Glutamatergic neuron (in vitro differentiated cells): ENCODE results near the gene AUTS2. TPM values are rescaled to one million over a fixed set of nuclear protein-coding genes. Genes with fewer than 3 reads are reported as not detected.

Experiments
- DNase-seq: peaks from one replicate; pipeline ENCODE4 v3.0.0; 2022
- H3K27ac Mint-ChIP-seq: one replicate; pipeline ENCODE4 v1.8.0; 2020; ENCODE audit warnings: mild to moderate bottlenecking, mixed read lengths, inconsistent platforms; ENCODE audit not compliant: unreplicated experiment
- H3K27me3 Mint-ChIP-seq: one replicate; pipeline ENCODE4 v1.8.0; 2020; ENCODE audit warnings: mild to moderate bottlenecking, moderate library complexity, mixed read lengths, inconsistent platforms; ENCODE audit not compliant: unreplicated experiment
- H3K36me3 Mint-ChIP-seq: one replicate; pipeline ENCODE4 v1.8.0; 2020; ENCODE audit warnings: mild to moderate bottlenecking, mixed read lengths, inconsistent platforms; ENCODE audit not compliant: unreplicated experiment
- H3K4me1 Mint-ChIP-seq: one replicate; pipeline ENCODE4 v1.8.0; 2020; ENCODE audit warnings: mild to moderate bottlenecking, low read depth, mixed read lengths, inconsistent platforms; ENCODE audit not compliant: unreplicated experiment
- H3K4me3 Mint-ChIP-seq: one replicate; pipeline ENCODE4 v1.8.0; 2020; ENCODE audit warnings: mild to moderate bottlenecking, mixed read lengths, inconsistent platforms; ENCODE audit not compliant: unreplicated experiment
- H3K9me3 Mint-ChIP-seq: one replicate; pipeline ENCODE4 v1.8.0; 2020; ENCODE audit warnings: mild to moderate bottlenecking, moderate library complexity, mixed read lengths, inconsistent platforms; ENCODE audit not compliant: unreplicated experiment
- total RNA-seq: library from RNA; stranded (reverse); fragmentation: NEBNext Ultra II Directional; extraction: Animal tissue kit (Norgen Biotek cat#: 25700); gene quantifications from one replicate; pipeline ENCODE4 v1.2.1, GENCODE V29; 2021; ENCODE audit not compliant: unreplicated experiment
- TF ChIP-seq, protein P1 (sequence below): fragments of 200-600 bp; sonication (generic); IDR thresholded peaks from one replicate; pipeline ENCODE4 v1.5.0; 2021; ENCODE audit not compliant: partially characterized antibody, unreplicated experiment

AUTS2 gene
- total RNA-seq, 1 donor from 2014 or later = 300 TPM

DNA sequence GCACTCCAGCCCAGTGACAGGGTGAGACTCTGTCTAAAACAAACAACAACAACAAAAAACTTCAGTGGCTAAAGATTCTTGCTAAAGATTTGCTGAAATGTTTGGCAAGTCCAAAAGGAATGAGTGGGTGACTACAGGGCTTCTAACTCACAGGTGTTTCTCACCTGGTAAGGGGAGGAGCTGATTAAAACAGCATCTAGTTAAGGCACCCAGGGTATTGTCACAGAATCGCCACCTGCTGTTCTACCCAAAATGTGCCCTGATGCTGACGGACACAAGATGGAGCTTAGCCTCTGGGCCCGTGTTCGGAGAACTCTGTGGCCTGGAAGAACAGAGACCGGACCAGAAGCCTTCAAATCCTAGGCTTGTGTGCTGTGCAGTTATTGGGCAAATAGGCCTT, 1197.7 kb downstream of the AUTS2 start:
- no peak for DNase-seq
- peaks cover 14% of the 10 kb centered on the region for H3K27me3 Mint-ChIP-seq
- H3K9me3 Mint-ChIP-seq = peaks cover 18% of the 10 kb centered on the region
- peaks cover 25% of the 10 kb centered on the region for H3K4me1 Mint-ChIP-seq
- H3K4me3 Mint-ChIP-seq = no peak overlapping the region
- H3K36me3 Mint-ChIP-seq = peaks cover 9% of the 10 kb centered on the region
- TF ChIP-seq, protein P1, sequence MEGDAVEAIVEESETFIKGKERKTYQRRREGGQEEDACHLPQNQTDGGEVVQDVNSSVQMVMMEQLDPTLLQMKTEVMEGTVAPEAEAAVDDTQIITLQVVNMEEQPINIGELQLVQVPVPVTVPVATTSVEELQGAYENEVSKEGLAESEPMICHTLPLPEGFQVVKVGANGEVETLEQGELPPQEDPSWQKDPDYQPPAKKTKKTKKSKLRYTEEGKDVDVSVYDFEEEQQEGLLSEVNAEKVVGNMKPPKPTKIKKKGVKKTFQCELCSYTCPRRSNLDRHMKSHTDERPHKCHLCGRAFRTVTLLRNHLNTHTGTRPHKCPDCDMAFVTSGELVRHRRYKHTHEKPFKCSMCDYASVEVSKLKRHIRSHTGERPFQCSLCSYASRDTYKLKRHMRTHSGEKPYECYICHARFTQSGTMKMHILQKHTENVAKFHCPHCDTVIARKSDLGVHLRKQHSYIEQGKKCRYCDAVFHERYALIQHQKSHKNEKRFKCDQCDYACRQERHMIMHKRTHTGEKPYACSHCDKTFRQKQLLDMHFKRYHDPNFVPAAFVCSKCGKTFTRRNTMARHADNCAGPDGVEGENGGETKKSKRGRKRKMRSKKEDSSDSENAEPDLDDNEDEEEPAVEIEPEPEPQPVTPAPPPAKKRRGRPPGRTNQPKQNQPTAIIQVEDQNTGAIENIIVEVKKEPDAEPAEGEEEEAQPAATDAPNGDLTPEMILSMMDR = no peak
- no peak overlapping the region for H3K27ac Mint-ChIP-seq

- Mint-ChIP-seq H3K27ac (peak overlapping the region; percentile 49), H3K27me3 (peaks cover 15% of the 10 kb centered on the region), H3K9me3 (peaks cover 22% of the 10 kb centered on the region), H3K4me3 (no peak overlapping the region), H3K4me1 (peaks cover 33% of the 10 kb centered on the region), H3K36me3 (peaks cover 10% of the 10 kb centered on the region)
- DNase-seq = no peak
- TF ChIP-seq, protein P1 = no peak
Observed at GRCh38 chr7:70797109-70797514, 1198.8 kb downstream of the AUTS2 start.

- H3K27me3 Mint-ChIP-seq = peaks cover 9% of the 10 kb centered on the region
- peaks cover 19% of the 10 kb centered on the region for H3K4me1 Mint-ChIP-seq
- no peak overlapping the region for H3K4me3 Mint-ChIP-seq
- peaks cover 21% of the 10 kb centered on the region for H3K9me3 Mint-ChIP-seq
- TF ChIP-seq, protein P1 = no peak
- H3K36me3 Mint-ChIP-seq = peaks cover 16% of the 10 kb centered on the region
- DNase-seq = no peak
- no peak overlapping the region for H3K27ac Mint-ChIP-seq
Observed at GRCh38 chr7:70799841-70800405, 1201.6 kb downstream of the AUTS2 start.

DNA sequence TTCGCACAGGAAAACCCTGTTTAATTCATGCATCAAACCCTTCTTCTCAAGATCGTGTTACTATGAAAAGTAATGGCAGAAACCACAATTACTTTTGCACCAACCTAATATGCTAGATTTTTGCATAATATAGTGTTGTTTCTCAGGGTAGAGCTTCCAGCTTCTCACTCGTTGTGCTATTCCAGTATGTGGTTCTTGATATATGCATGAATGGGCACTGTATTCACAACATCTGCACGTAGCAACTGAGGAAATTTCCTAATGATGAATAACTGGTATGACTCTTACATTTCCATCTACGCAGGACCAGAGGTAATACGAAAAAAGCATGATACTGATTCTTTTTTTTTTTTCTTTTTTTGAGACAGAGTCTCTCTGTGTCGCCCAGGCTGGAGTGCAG, 1207.1 kb downstream of the AUTS2 start:
- DNase-seq = no peak
- no peak overlapping the region for H3K27ac Mint-ChIP-seq
- peaks cover 13% of the 10 kb centered on the region for H3K9me3 Mint-ChIP-seq
- peaks cover 2% of the 10 kb centered on the region for H3K27me3 Mint-ChIP-seq
- peaks cover 12% of the 10 kb centered on the region for H3K36me3 Mint-ChIP-seq
- H3K4me1 Mint-ChIP-seq = peaks cover 16% of the 10 kb centered on the region
- TF ChIP-seq, protein P1 = no peak
- no peak overlapping the region for H3K4me3 Mint-ChIP-seq

DNA sequence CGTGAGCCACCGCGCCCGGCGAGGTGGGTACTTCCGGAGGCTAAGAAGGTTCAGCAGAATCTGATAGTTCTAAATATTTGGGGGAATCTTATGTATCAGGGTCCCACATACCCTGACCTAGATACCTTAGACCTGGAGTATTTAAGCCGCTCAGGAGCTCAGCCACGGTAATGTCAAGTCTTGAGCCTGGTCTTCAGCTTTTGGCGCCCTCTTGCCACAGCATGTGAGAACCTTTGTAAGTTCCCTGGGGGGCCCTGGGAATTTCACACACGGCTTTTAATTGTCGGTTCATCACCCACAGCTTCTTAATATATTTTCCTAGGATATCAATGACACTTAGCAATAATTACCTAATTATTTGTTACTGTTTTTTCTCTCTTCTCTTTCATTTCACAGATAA, 1209.4 kb downstream of the AUTS2 start:
- no peaks in the 10 kb centered on the region for H3K4me1 Mint-ChIP-seq
- no peak for DNase-seq

More for the DNA sequence above, 1209.4 kb downstream of the AUTS2 start:
- Mint-ChIP-seq H3K27me3 (no peaks in the 10 kb centered on the region), H3K9me3 (peaks cover 3% of the 10 kb centered on the region), H3K27ac (no peak overlapping the region), H3K36me3 (peaks cover 7% of the 10 kb centered on the region), H3K4me3 (no peak overlapping the region)
- TF ChIP-seq, protein P1 = no peak
